ENCODE results near the gene NPDC1.

GRCh38 chr9:137076636-137077009 is 30.6 kb upstream of the NPDC1 start:
- TF ChIP-seq EZH2 (IDR thresholded peaks at IDR 0.05; ENCODE audit: insufficient read depth, poor library complexity, severe bottlenecking): no peak
- TF ChIP-seq EZH2phosphoT487 (IDR thresholded peaks at IDR 0.05; ENCODE audit: insufficient read depth, low read depth): no peak
